ENCODE results near the gene MTURN. TPM values are rescaled to one million over a fixed set of nuclear protein-coding genes. Genes with fewer than 3 reads are reported as not detected.

Gene MTURN
- total RNA-seq, 1 donor from 2014 or later = 21.3 TPM

GRCh38 chr7:30200591-30200990, 65.8 kb downstream of the MTURN start:
- H3K4me1 ChIP-seq = peaks cover 5% of the 10 kb centered on the region
- H3K36me3 ChIP-seq = no peaks in the 10 kb centered on the region
- no peak for DNase-seq
- H3K9me3 ChIP-seq (replicated peaks) = peaks cover 15% of the 10 kb centered on the region
- intact Hi-C loops (cut with micrococcal nuclease) = no loop called here
- TF ChIP-seq CTCF (IDR thresholded peaks at IDR 0.05; ENCODE audit: borderline replicate concordance) = no peak
- H3K4me3 ChIP-seq = no peak overlapping the region
- no peak overlapping the region for H3K27ac ChIP-seq (replicated peaks)
- no peaks in the 10 kb centered on the region for H3K27me3 ChIP-seq (ENCODE audit: low read depth)

GRCh38 chr7:30201161-30201666, 66.4 kb downstream of the MTURN start:
- H3K36me3 ChIP-seq = no peaks in the 10 kb centered on the region
- peaks cover 9% of the 10 kb centered on the region for H3K9me3 ChIP-seq (replicated peaks)
- no peak overlapping the region for H3K27ac ChIP-seq (replicated peaks)
- no peak overlapping the region for H3K4me3 ChIP-seq
- intact Hi-C loops (cut with micrococcal nuclease) = no loop called here
- no peak for TF ChIP-seq CTCF (IDR thresholded peaks at IDR 0.05; ENCODE audit: borderline replicate concordance)
- H3K4me1 ChIP-seq = peaks cover 5% of the 10 kb centered on the region
- no peaks in the 10 kb centered on the region for H3K27me3 ChIP-seq (ENCODE audit: low read depth)
- no peak for DNase-seq

GRCh38 chr7:30201921-30202320, 67.1 kb downstream of the MTURN start:
- H3K27ac ChIP-seq (replicated peaks) = no peak overlapping the region
- H3K27me3 ChIP-seq (ENCODE audit: low read depth) = no peaks in the 10 kb centered on the region
- DNase-seq = no peak

GRCh38 chr7:30202671-30203070, 67.9 kb downstream of the MTURN start:
- Histone ChIP-seq H3K27me3 (ENCODE audit: low read depth) (no peaks in the 10 kb centered on the region), H3K9me3 (replicated peaks) (no peaks in the 10 kb centered on the region), H3K36me3 (no peaks in the 10 kb centered on the region), H3K27ac (replicated peaks) (no peak overlapping the region), H3K4me1 (peaks cover 9% of the 10 kb centered on the region), H3K4me3 (no peak overlapping the region)
- TF ChIP-seq CTCF (IDR thresholded peaks at IDR 0.05; ENCODE audit: borderline replicate concordance) = no peak
- DNase-seq = no peak
- intact Hi-C loops (cut with micrococcal nuclease) = no loop called here

More at GRCh38 chr7:30201921-30202320, 67.1 kb downstream of the MTURN start:
- H3K36me3 ChIP-seq = no peaks in the 10 kb centered on the region
- no peak for TF ChIP-seq CTCF (IDR thresholded peaks at IDR 0.05; ENCODE audit: borderline replicate concordance)
- no peak overlapping the region for H3K4me3 ChIP-seq
- H3K4me1 ChIP-seq = peaks cover 9% of the 10 kb centered on the region
- H3K9me3 ChIP-seq (replicated peaks) = peaks cover 2% of the 10 kb centered on the region
- intact Hi-C loops (cut with micrococcal nuclease) = no loop called here

GRCh38 chr7:30206491-30206890, 71.7 kb downstream of the MTURN start:
- intact Hi-C loops (cut with micrococcal nuclease) = no loop called here
- no peaks in the 10 kb centered on the region for H3K27me3 ChIP-seq (ENCODE audit: low read depth)
- peaks cover 4% of the 10 kb centered on the region for H3K4me1 ChIP-seq
- no peaks in the 10 kb centered on the region for H3K9me3 ChIP-seq (replicated peaks)
- DNase-seq = no peak
- no peaks in the 10 kb centered on the region for H3K36me3 ChIP-seq
- H3K27ac ChIP-seq (replicated peaks) = no peak overlapping the region
- H3K4me3 ChIP-seq = no peak overlapping the region
- no peak for TF ChIP-seq CTCF (IDR thresholded peaks at IDR 0.05; ENCODE audit: borderline replicate concordance)
